HepG2 (cell line): ENCODE results near the gene BEAN1. TPM values are rescaled to one million over a fixed set of nuclear protein-coding genes. Genes with fewer than 3 reads are reported as not detected.

Experiments
- ARID5B ChIP-seq: IDR thresholded peaks from 2 replicates; pipeline ENCODE4 v1.4.0; 2020; ENCODE audit warnings: mild to moderate bottlenecking, missing genetic modification reagents
- ATF7 ChIP-seq, 2 experiments: fragments of 450-650 bp in 1 of 2; sonication (generic) in 1 of 2; formaldehyde crosslinking in 1 of 2; IDR thresholded peaks; 2 replicates each; pipeline versions ENCODE4 v1.4.0 to v1.6.1; 2016 to 2020; ENCODE audit warnings: antibody characterized with exemption in 1 of 2, mild to moderate bottlenecking in 1 of 2, missing genetic modification reagents in 1 of 2
- ERF ChIP-seq: IDR thresholded peaks from 2 replicates; pipeline ENCODE4 v1.6.1; 2018; ENCODE audit warnings: missing biosample characterization, missing genetic modification reagents
- EZH2 ChIP-seq: conservative IDR thresholded peaks from 2 replicates; pipeline ENCODE4 v1.6.1; 2012; ENCODE audit warnings: mild to moderate bottlenecking, low read depth, low read length, moderate library complexity
- IKZF4 ChIP-seq: sonication (generic); formaldehyde crosslinking; IDR thresholded peaks from 2 replicates; pipeline ENCODE4 v1.5.1; 2020; ENCODE audit warnings: borderline replicate concordance, mild to moderate bottlenecking, low read depth, missing genetic modification reagents; ENCODE audit errors: not compliant biosample characterization
- NONO ChIP-seq, 2 experiments: fragments of 450-650 bp in 1 of 2; sonication (generic) in 1 of 2; formaldehyde crosslinking in 1 of 2; IDR thresholded peaks in 1 of 2; conservative IDR thresholded peaks in 1 of 2; 2 replicates each; pipeline versions ENCODE4 v1.6.1 to v1.8.0; 2017 to 2022; ENCODE audit warnings: mild to moderate bottlenecking in 1 of 2, missing genetic modification reagents in 1 of 2, moderate library complexity in 1 of 2
- NRL ChIP-seq: sonication (generic); formaldehyde crosslinking; IDR thresholded peaks from 2 replicates; pipeline ENCODE4 v1.5.0; 2020; ENCODE audit warnings: missing genetic modification reagents, mild to moderate bottlenecking, moderate library complexity, borderline replicate concordance
- SIX1 ChIP-seq: sonication (generic); formaldehyde crosslinking; IDR thresholded peaks from 2 replicates; pipeline ENCODE4 v1.4.0; 2020; ENCODE audit warnings: missing genetic modification reagents, borderline replicate concordance
- SYNCRIP ChIP-seq: fragments of 200-400 bp; formaldehyde crosslinking; IDR thresholded peaks from 2 replicates; pipeline ENCODE4 v1.6.1; 2018; ENCODE audit warnings: mild to moderate bottlenecking, low read depth, low read length; ENCODE audit not compliant: insufficient read depth
- TCF7 ChIP-seq: sonication (generic); IDR thresholded peaks from 2 replicates; pipeline ENCODE4 v1.6.1; 2016; ENCODE audit warnings: antibody characterized with exemption, low read depth
- TERF1 ChIP-seq: sonication (generic); formaldehyde crosslinking; IDR thresholded peaks from 2 replicates; pipeline ENCODE4 v1.8.0; 2022; ENCODE audit warnings: mild to moderate bottlenecking, missing genetic modification reagents, moderate library complexity
- ZBTB39 ChIP-seq: sonication (generic); formaldehyde crosslinking; IDR thresholded peaks from 2 replicates; pipeline ENCODE4 v1.5.0; 2020; ENCODE audit warnings: missing genetic modification reagents
- ZBTB46 ChIP-seq: sonication (generic); formaldehyde crosslinking; IDR thresholded peaks from 2 replicates; pipeline ENCODE4 v1.4.0; 2020; ENCODE audit warnings: mild to moderate bottlenecking, missing genetic modification reagents, borderline replicate concordance
- ZFP91 ChIP-seq: sonication (generic); formaldehyde crosslinking; IDR thresholded peaks from 2 replicates; pipeline ENCODE4 v1.9.0; 2022; ENCODE audit warnings: missing genetic modification reagents, mild to moderate bottlenecking, borderline replicate concordance
- ZKSCAN5 ChIP-seq: sonication (generic); formaldehyde crosslinking; IDR thresholded peaks from 2 replicates; pipeline ENCODE4 v1.5.1; 2020; ENCODE audit warnings: mild to moderate bottlenecking, missing genetic modification reagents
- ZNF382 ChIP-seq: sonication (generic); formaldehyde crosslinking; IDR thresholded peaks from 2 replicates; pipeline ENCODE4 v1.5.0; 2020; ENCODE audit warnings: missing genetic modification reagents, mild to moderate bottlenecking, borderline replicate concordance
- ZNF441 ChIP-seq: sonication (generic); formaldehyde crosslinking; IDR thresholded peaks from 2 replicates; pipeline ENCODE4 v1.7.0; 2021; ENCODE audit warnings: missing genetic modification reagents, borderline replicate concordance
- ZSCAN21 ChIP-seq: sonication (generic); formaldehyde crosslinking; IDR thresholded peaks from 2 replicates; pipeline ENCODE4 v1.8.0; 2022; ENCODE audit warnings: mild to moderate bottlenecking, missing genetic modification reagents, moderate library complexity, borderline replicate concordance
- polyA plus RNA-seq, 8 experiments: library from polyadenylated mRNA; depleted of rRNA in 3 of 8; stranded (reverse) in 7 of 8; unstranded in 1 of 8; fragments of >200 nt; fragmentation: Illumina TruSeq in 4 of 8; extraction: Trizol in 4 of 8; gene quantifications; 2 replicates each; pipeline versions ENCODE4 v1.2.1 to v1.2.3, GENCODE V29; 2011 to 2016; ENCODE audit warnings: low read depth in 4 of 8, missing spikeins in 1 of 8, mixed read lengths in 1 of 8; ENCODE audit not compliant: insufficient read depth in 1 of 8
- total RNA-seq, 5 experiments: library from RNA; depleted of rRNA; stranded (reverse); fragments of >200 nt; fragmentation: Illumina TruSeq; extraction: Trizol; gene quantifications; 2 replicates each; pipeline ENCODE4 v1.2.3, GENCODE V29; 2016; ENCODE audit warnings: low read depth in 1 of 5

Gene BEAN1
- total and polyA plus RNA-seq, 2 of the 13 experiments (the other 11 are each of a cell fraction or from before 2014, with no cell fraction given) = 0.53 to 1.4 TPM

- TF ChIP-seq ARID5B (CRISPR knock-in tag) = no peak
- no peak for TF ChIP-seq EZH2
- no peak for TF ChIP-seq ATF7 (IDR thresholded peaks at IDR 0.05)
- no peak for TF ChIP-seq ATF7 (CRISPR knock-in tag; IDR thresholded peaks at IDR 0.05)
- TF ChIP-seq NONO (IDR thresholded peaks at IDR 0.05) = no peak
- no peak for TF ChIP-seq NONO (CRISPR knock-in tag; conservative IDR thresholded peaks at IDR 0.05)
- TF ChIP-seq ZFP91 (CRISPR knock-in tag) = no peak; the same call in 1 of the 2 replicates
- no peak for TF ChIP-seq ZNF441
- no peak for TF ChIP-seq ERF
- TF ChIP-seq ZSCAN21 = peak; percentile 98
- no peak for TF ChIP-seq ZKSCAN5 (CRISPR knock-in tag)
- 0 out of 2 replicates have a peak, but pooled peaks have one; percentile 12 for TF ChIP-seq NRL (CRISPR knock-in tag)
- TF ChIP-seq ZBTB39 (CRISPR knock-in tag) = no peak
- TF ChIP-seq ZNF382 (CRISPR knock-in tag) = no peak
- no peak for TF ChIP-seq ZBTB46 (CRISPR knock-in tag)
- TF ChIP-seq TCF7 = no peak
- no peak for TF ChIP-seq SYNCRIP
- no peak for TF ChIP-seq SIX1 (CRISPR knock-in tag)
- no peak for TF ChIP-seq TERF1 (CRISPR knock-in tag)
- no peak for TF ChIP-seq IKZF4
These were observed 89.4 kb downstream of the BEAN1 start (continued) for GRCh38 chr16:66516509-66516807.
